IMR-90 (cell line): ENCODE data around the gene COL6A3. TPM values are rescaled to one million over a fixed set of nuclear protein-coding genes. Genes with fewer than 3 reads are reported as not detected.

ENCODE experiments used
- ATAC-seq: fragments of 200-7000 bp; cut with Tn5 transposase; 2 replicates; pipeline ENCODE4 v1.9.1; 2020; ENCODE audit warnings: low read depth, mild to moderate bottlenecking, moderate library complexity
- BruUV-seq: library from RNA; stranded (reverse); fragments of 400-500 nt; replicated peaks from 2 replicates; lab custom pipeline; 2021; lab: Mats Ljungman, UMichigan
- CTCF ChIA-PET: fragments of 300-600 bp; formaldehyde crosslinking; extraction: SDS; loops from one replicate; lab custom pipeline; 2021; ENCODE audit warnings: antibody characterized with exemption; lab: Yijun Ruan, JAX
- POLR2A ChIA-PET: fragments of 300-600 bp; sonication (Branson Sonifier 250); formaldehyde crosslinking; loops from one replicate; lab custom pipeline; 2022; ENCODE audit warnings: antibody characterized with exemption; ENCODE audit not compliant: unreplicated experiment; lab: Charles Lee
- DNase-seq: peaks from one replicate; pipeline ENCODE4 v3.0.0; 2013
- H2AFZ ChIP-seq: replicated peaks from 2 replicates; pipeline ENCODE3; 2013; ENCODE audit warnings: low read length, mild to moderate bottlenecking; ENCODE audit not compliant: poor library complexity
- H2AK5ac ChIP-seq: 2 replicates; pipeline ENCODE4 v1.6.1; 2013; ENCODE audit warnings: low read depth, low read length, inconsistent platforms
- H2AK9ac ChIP-seq: replicated peaks from 2 replicates; pipeline ENCODE3; 2013; ENCODE audit warnings: mild to moderate bottlenecking, low read depth, low read length, moderate library complexity; ENCODE audit not compliant: poor library complexity
- H2BK120ac ChIP-seq: 2 replicates; pipeline ENCODE4 v1.6.1; 2013; ENCODE audit warnings: low read depth, low read length, inconsistent platforms
- H2BK15ac ChIP-seq: 3 replicates; pipeline ENCODE4 v1.6.1; 2013; ENCODE audit warnings: low read depth, low read length, inconsistent platforms
- H2BK20ac ChIP-seq: 2 replicates; pipeline ENCODE4 v1.6.1; 2013; ENCODE audit warnings: low read depth, mild to moderate bottlenecking, inconsistent platforms, low read length, moderate library complexity
- H2BK5ac ChIP-seq: 2 replicates; pipeline ENCODE4 v1.6.1; 2013; ENCODE audit warnings: mild to moderate bottlenecking, low read depth, low read length, inconsistent platforms; ENCODE audit not compliant: poor library complexity, severe bottlenecking
- H3K14ac ChIP-seq: replicated peaks from 2 replicates; pipeline ENCODE4 v1.6.1; 2013; ENCODE audit warnings: low read depth, low read length, inconsistent platforms
- H3K18ac ChIP-seq: 2 replicates; pipeline ENCODE4 v1.6.1; 2013; ENCODE audit warnings: low read depth, low read length, control low read depth
- H3K23ac ChIP-seq: 2 replicates; pipeline ENCODE4 v1.6.1; 2013; ENCODE audit warnings: low read depth, low read length, inconsistent platforms
- H3K27ac ChIP-seq: 2 replicates; pipeline ENCODE4 v1.5.1; 2013; ENCODE audit warnings: mild to moderate bottlenecking, control low read depth, low read length; ENCODE audit not compliant: insufficient read depth
- H3K27me3 ChIP-seq: 2 replicates; pipeline ENCODE4 v1.6.1; 2013; ENCODE audit warnings: low read length; ENCODE audit not compliant: control insufficient read depth, insufficient read depth
- H3K36me3 ChIP-seq: 2 replicates; pipeline ENCODE4 v1.6.1; 2013; ENCODE audit warnings: low read length, mixed read lengths; ENCODE audit not compliant: control insufficient read depth, insufficient read depth
- H3K4ac ChIP-seq: 2 replicates; pipeline ENCODE4 v1.6.1; 2013; ENCODE audit warnings: low read depth, low read length, inconsistent platforms
- H3K4me1 ChIP-seq: 2 replicates; pipeline ENCODE4 v1.6.1; 2013; ENCODE audit warnings: low read length, mixed read lengths; ENCODE audit not compliant: control insufficient read depth, insufficient read depth
- H3K4me2 ChIP-seq: 2 replicates; pipeline ENCODE4 v1.6.1; 2013; ENCODE audit warnings: low read depth, mild to moderate bottlenecking, control low read depth, low read length, moderate library complexity
- H3K4me3 ChIP-seq: 2 replicates; pipeline ENCODE4 v1.5.1; 2013; ENCODE audit warnings: low read depth, mild to moderate bottlenecking, control low read depth, low read length, moderate library complexity; ENCODE audit not compliant: insufficient read depth
- H3K56ac ChIP-seq: 2 replicates; pipeline ENCODE4 v1.6.1; 2013; ENCODE audit warnings: low read length, inconsistent platforms; ENCODE audit not compliant: insufficient read depth; ENCODE audit errors: extremely low read depth
- H3K79me1 ChIP-seq, 2 experiments: 2 replicates each; pipeline ENCODE4 v1.6.1; 2013; ENCODE audit warnings: low read length in 2 of 2, inconsistent platforms in 1 of 2, low read depth in 1 of 2
- H3K9ac ChIP-seq: 2 replicates; pipeline ENCODE4 v1.6.1; 2013; ENCODE audit warnings: low read depth, low read length, control low read depth
- H3K9me1 ChIP-seq: 2 replicates; pipeline ENCODE4 v1.6.1; 2013; ENCODE audit warnings: low read length, inconsistent platforms; ENCODE audit not compliant: insufficient read depth
- H3K9me3 ChIP-seq: 2 replicates; pipeline ENCODE4 v1.6.1; 2013; ENCODE audit warnings: low read length; ENCODE audit not compliant: control insufficient read depth, insufficient read depth
- H4K20me1 ChIP-seq: 2 replicates; pipeline ENCODE4 v1.6.1; 2013; ENCODE audit warnings: low read length, inconsistent platforms; ENCODE audit not compliant: insufficient read depth
- H4K5ac ChIP-seq: 2 replicates; pipeline ENCODE4 v1.6.1; 2013; ENCODE audit warnings: mild to moderate bottlenecking, low read depth, low read length, control low read depth
- H4K8ac ChIP-seq, 2 experiments: 2 replicates each; pipeline ENCODE4 v1.6.1; 2013; ENCODE audit warnings: low read depth in 2 of 2, low read length in 2 of 2, control low read depth in 1 of 2, inconsistent platforms in 1 of 2
- H4K91ac ChIP-seq: 2 replicates; pipeline ENCODE4 v1.6.1; 2013; ENCODE audit warnings: low read depth, low read length, inconsistent platforms; ENCODE audit not compliant: insufficient read depth
- BHLHE40 ChIP-seq: fragments of 150-350 bp; IDR thresholded peaks from 2 replicates; pipeline ENCODE4 v1.6.1; 2016; ENCODE audit warnings: mild to moderate bottlenecking, low read depth, low read length
- CEBPB ChIP-seq: IDR thresholded peaks from 2 replicates; pipeline ENCODE4 v1.6.1; 2012; ENCODE audit warnings: low read depth, low read length, improper control_type of control experiment
- CHD1 ChIP-seq: IDR thresholded peaks from 2 replicates; pipeline ENCODE4 v1.6.1; 2012; ENCODE audit warnings: low read depth, low read length, improper control_type of control experiment
- CTCF ChIP-seq: conservative IDR thresholded peaks from 2 replicates; pipeline ENCODE4 v1.5.1; 2012; ENCODE audit warnings: mild to moderate bottlenecking, low read depth, low read length, improper control_type of control experiment
- ELK1 ChIP-seq: fragments of 150-350 bp; IDR thresholded peaks from 2 replicates; pipeline ENCODE4 v1.6.1; 2016; ENCODE audit warnings: low read depth, mild to moderate bottlenecking, low read length, moderate library complexity, borderline replicate concordance
- FOS ChIP-seq: fragments of 150-350 bp; IDR thresholded peaks from 2 replicates; pipeline ENCODE4 v1.6.1; 2016; ENCODE audit warnings: low read depth, low read length
- MAFK ChIP-seq: IDR thresholded peaks from 2 replicates; pipeline ENCODE4 v1.6.1; 2012; ENCODE audit warnings: low read depth, low read length, improper control_type of control experiment
- MAZ ChIP-seq: IDR thresholded peaks from 2 replicates; pipeline ENCODE4 v1.6.1; 2012; ENCODE audit warnings: low read depth, mild to moderate bottlenecking, low read length, improper control_type of control experiment, moderate library complexity, borderline replicate concordance
- NFE2L2 ChIP-seq: fragments of 150-350 bp; IDR thresholded peaks from 2 replicates; pipeline ENCODE4 v1.6.1; 2016; ENCODE audit warnings: low read depth, mild to moderate bottlenecking, low read length
- POLR2A ChIP-seq: IDR thresholded peaks from 2 replicates; pipeline ENCODE4 v1.6.1; 2012; ENCODE audit warnings: mild to moderate bottlenecking, low read depth, low read length
- RAD21 ChIP-seq: IDR thresholded peaks from 2 replicates; pipeline ENCODE4 v1.6.1; 2012; ENCODE audit warnings: low read length, improper control_type of control experiment
- RCOR1 ChIP-seq: IDR thresholded peaks from 2 replicates; pipeline ENCODE4 v1.6.1; 2012; ENCODE audit warnings: mild to moderate bottlenecking, low read length, improper control_type of control experiment; ENCODE audit not compliant: insufficient replicate concordance
- RFX5 ChIP-seq: IDR thresholded peaks from 2 replicates; pipeline ENCODE4 v1.8.0; 2012; ENCODE audit warnings: low read depth, mild to moderate bottlenecking, low read length, moderate library complexity
- SMC3 ChIP-seq: fragments of 150-350 bp; IDR thresholded peaks from 2 replicates; pipeline ENCODE4 v1.6.1; 2016; ENCODE audit warnings: low read depth, mild to moderate bottlenecking, antibody characterized with exemption, low read length, moderate library complexity
- USF2 ChIP-seq: fragments of 150-350 bp; IDR thresholded peaks from 2 replicates; pipeline ENCODE4 v1.6.1; 2017; ENCODE audit warnings: mild to moderate bottlenecking, antibody characterized with exemption, low read length, low read depth
- WGBS, 2 experiments: methylation state at CpG; one replicate each; pipeline versions ENCODE4 v1.1.5 to v1.1.7; 2013; ENCODE audit warnings: missing lambda C conversion rate in 2 of 2; ENCODE audit not compliant: insufficient read length in 1 of 2; ENCODE audit errors: extremely low coverage in 2 of 2; 5-methylcytosine and 5-hydroxymethylcytosine counted together
- dilution Hi-C: fragments of 300-500 bp; cut with HindIII; formaldehyde crosslinking; loops from one replicate; pipeline ENCODE4 v1.14.3; 2018; ENCODE audit warnings: low sequenced_read_pairs; ENCODE audit not compliant: unreplicated experiment
- in situ Hi-C: fragments of 300-500 bp; cut with MboI; formaldehyde crosslinking; loops from 3 replicates; pipeline ENCODE4 v1.14.3; 2019; ENCODE audit warnings: low sequenced_read_pairs, inconsistent platforms, mixed read lengths
- intact Hi-C: fragments of 100-400 bp; cut with micrococcal nuclease; formaldehyde crosslinking; loops from 2 replicates; pipeline ENCODE4 v1.10.0; 2022
- polyA plus RNA-seq, 3 experiments: library from polyadenylated mRNA; depleted of rRNA; stranded (reverse); fragments of >200 nt; gene quantifications; 2 replicates each; pipeline ENCODE4 v1.2.3, GENCODE V29; 2012; ENCODE audit warnings: low replicate concordance in 1 of 3
- total RNA-seq: library from RNA; depleted of rRNA; stranded (reverse); fragments of >200 nt; gene quantifications from 2 replicates; pipeline ENCODE4 v1.2.3, GENCODE V29; 2012

The COL6A3 gene
- total and polyA plus RNA-seq, 2 of the 4 experiments (the other 2 are of a cell fraction) = 964 to 1,855 TPM

GRCh38 chr2:237299906-237300305 lies 114.1 kb downstream of the COL6A3 start:
- peak overlapping the region; percentile 2; the same call in 1 of the 2 replicates for H3K9ac ChIP-seq
- no peak for TF ChIP-seq USF2
- TF ChIP-seq MAFK = no peak; the same call in 1 of the 2 replicates
- TF ChIP-seq SMC3 = no peak
- TF ChIP-seq CEBPB = peak; percentile 59; the same call in 1 of the 2 replicates
- TF ChIP-seq MAZ = no peak
- TF ChIP-seq NFE2L2 = no peak
- TF ChIP-seq RFX5 = peak; percentile 19; the same call in 1 of the 2 replicates
- no peak for TF ChIP-seq CTCF
- peak; percentile 90 for TF ChIP-seq FOS
- no peak for TF ChIP-seq ELK1
- no peak for TF ChIP-seq CHD1
- TF ChIP-seq POLR2A = no peak
- TF ChIP-seq RCOR1 = peak; percentile 80
- TF ChIP-seq BHLHE40 = peak; percentile 32; the same call in 1 of the 2 replicates
- TF ChIP-seq RAD21 = 0 out of 2 replicates have a peak, but pooled peaks have one; percentile 2

More at GRCh38 chr2:237299906-237300305, 114.1 kb downstream of the COL6A3 start:
- H3K4me2 ChIP-seq = peak overlapping the region; percentile 47; the same call in 1 of the 2 replicates
- H4K20me1 ChIP-seq = no peaks in the 10 kb centered on the region
- H3K79me1 ChIP-seq = peaks cover 5 to 33% of the 10 kb centered on the region in 2 experiments; a peak in 3 of 4 replicates
- H3K4me1 ChIP-seq = peaks cover 27% of the 10 kb centered on the region
- dilution Hi-C loops = no loop called here
- H3K27ac ChIP-seq = peak overlapping the region; percentile 62
- H3K36me3 ChIP-seq = no peaks in the 10 kb centered on the region
- ATAC-seq = peak; percentile 79
- H2AFZ ChIP-seq = peak overlapping the region; percentile 45
- H3K18ac ChIP-seq = peak overlapping the region; percentile 99
- peaks cover 1% of the 10 kb centered on the region; the same call in 1 of the 2 replicates for H3K9me3 ChIP-seq
- intact Hi-C loops = no loop called here
- peak overlapping the region; percentile 49 to 92 for H4K8ac ChIP-seq
- H3K9me1 ChIP-seq = peaks cover 38% of the 10 kb centered on the region
- no peaks in the 10 kb centered on the region for H3K27me3 ChIP-seq
- peak overlapping the region; percentile 91 for H4K91ac ChIP-seq
- no peak overlapping the region for H3K4me3 ChIP-seq
- in situ Hi-C loops = no loop called here
- H3K56ac ChIP-seq = peak overlapping the region; percentile 47; the same call in 1 of the 2 replicates
- ChIA-PET CTCF (interaction anchor here (1.0 kb wide), 1 partner anchor 76 kb away, joined by 3 read pairs; no protein-coding TSS in a partner anchor), POLR2A (interaction anchor here (0.6 to 1.2 kb wide), 3 partner anchors 42 to 103 kb away, joined by 3 to 4 read pairs (median 4); no protein-coding TSS in a partner anchor)
- WGBS, 2 experiments = no CpG with 5 or more reads among the region's 3 CpGs
- no TSS peak for BruUV-seq
- peak; percentile 99 for DNase-seq
- H2AK5ac ChIP-seq = peak overlapping the region; percentile 99
- H2BK20ac ChIP-seq = peak overlapping the region; percentile 100
- peak overlapping the region; percentile 66 for H3K23ac ChIP-seq
- peak overlapping the region; percentile 96 for H2BK5ac ChIP-seq
- H2AK9ac ChIP-seq = peak overlapping the region; percentile 74
- H2BK120ac ChIP-seq = peak overlapping the region; percentile 98
- H4K5ac ChIP-seq = peak overlapping the region; percentile 98
- peak overlapping the region; percentile 98 for H3K4ac ChIP-seq
- H2BK15ac ChIP-seq = peak overlapping the region; percentile 95
- H3K14ac ChIP-seq = peak overlapping the region; percentile 53
